Immature natural killer cell (primary cell): Measurements from ENCODE around the gene MME. TPM values are rescaled to one million over a fixed set of nuclear protein-coding genes. Genes with fewer than 3 reads are reported as not detected.
"Not testable (repeated sequence)": the region's sequence is repeated elsewhere in the genome, so short reads cannot be mapped to it uniquely, and the experiment has no call there.

ENCODE experiments used
- DNase-seq, 3 donors: peaks; one replicate each; pipeline ENCODE4 v3.0.0; 2022; ENCODE audit warnings: mixed read lengths in 1 of 3
- H3K27ac Mint-ChIP-seq, 6 donors: one replicate each; pipeline ENCODE4 v1.8.0; 2020; ENCODE audit warnings: mixed read lengths in 6 of 6, mild to moderate bottlenecking in 5 of 6, inconsistent platforms in 4 of 6, moderate library complexity in 3 of 6
- H3K27me3 Mint-ChIP-seq, 3 donors: one replicate each; pipeline ENCODE4 v1.8.0; 2020 to 2021; ENCODE audit warnings: low read depth in 3 of 3, mild to moderate bottlenecking in 3 of 3, mixed read lengths in 3 of 3, moderate library complexity in 3 of 3, inconsistent platforms in 1 of 3
- H3K36me3 Mint-ChIP-seq, 3 donors: one replicate each; pipeline ENCODE4 v1.8.0; 2020; ENCODE audit warnings: mixed read lengths in 3 of 3, inconsistent platforms in 2 of 3, mild to moderate bottlenecking in 2 of 3
- H3K4me1 Mint-ChIP-seq, 2 donors: one replicate each; pipeline ENCODE4 v1.8.0; 2020; ENCODE audit warnings: inconsistent platforms in 2 of 2, mild to moderate bottlenecking in 2 of 2, mixed read lengths in 2 of 2, moderate library complexity in 1 of 2
- H3K4me3 Mint-ChIP-seq, 5 donors: one replicate each; pipeline ENCODE4 v1.8.0; 2020; ENCODE audit warnings: mild to moderate bottlenecking in 5 of 5, mixed read lengths in 5 of 5, inconsistent platforms in 3 of 5, moderate library complexity in 3 of 5
- H3K9me3 Mint-ChIP-seq, 6 donors: one replicate each; pipeline ENCODE4 v1.8.0; 2020; ENCODE audit warnings: mild to moderate bottlenecking in 6 of 6, mixed read lengths in 6 of 6, inconsistent platforms in 4 of 6, moderate library complexity in 3 of 6
- polyA plus RNA-seq, 3 donors: library from polyadenylated mRNA; unstranded; fragments of 300-500 nt; fragmentation: Illumina TruSeq; gene quantifications; one replicate each; pipeline ENCODE4 v1.2.3, GENCODE V29; 2021

MME gene
- polyA plus RNA-seq, 3 donors from 2014 or later: not detected

- H3K27me3 Mint-ChIP-seq: peaks cover 0 to 3% (median 0%) of the 10 kb centered on the region in 3 donors
- no peaks in the 10 kb centered on the region for H3K36me3 Mint-ChIP-seq
- H3K4me3 Mint-ChIP-seq: no peak overlapping the region
- no peak overlapping the region for H3K27ac Mint-ChIP-seq
- peaks cover 0 to 4% (median 0%) of the 10 kb centered on the region in 6 donors for H3K9me3 Mint-ChIP-seq
- no peaks in the 10 kb centered on the region for H3K4me1 Mint-ChIP-seq
- DNase-seq: no peak
Observed at GRCh38 chr3:155194973-155195957, 115.1 kb downstream of the MME start.

DNA sequence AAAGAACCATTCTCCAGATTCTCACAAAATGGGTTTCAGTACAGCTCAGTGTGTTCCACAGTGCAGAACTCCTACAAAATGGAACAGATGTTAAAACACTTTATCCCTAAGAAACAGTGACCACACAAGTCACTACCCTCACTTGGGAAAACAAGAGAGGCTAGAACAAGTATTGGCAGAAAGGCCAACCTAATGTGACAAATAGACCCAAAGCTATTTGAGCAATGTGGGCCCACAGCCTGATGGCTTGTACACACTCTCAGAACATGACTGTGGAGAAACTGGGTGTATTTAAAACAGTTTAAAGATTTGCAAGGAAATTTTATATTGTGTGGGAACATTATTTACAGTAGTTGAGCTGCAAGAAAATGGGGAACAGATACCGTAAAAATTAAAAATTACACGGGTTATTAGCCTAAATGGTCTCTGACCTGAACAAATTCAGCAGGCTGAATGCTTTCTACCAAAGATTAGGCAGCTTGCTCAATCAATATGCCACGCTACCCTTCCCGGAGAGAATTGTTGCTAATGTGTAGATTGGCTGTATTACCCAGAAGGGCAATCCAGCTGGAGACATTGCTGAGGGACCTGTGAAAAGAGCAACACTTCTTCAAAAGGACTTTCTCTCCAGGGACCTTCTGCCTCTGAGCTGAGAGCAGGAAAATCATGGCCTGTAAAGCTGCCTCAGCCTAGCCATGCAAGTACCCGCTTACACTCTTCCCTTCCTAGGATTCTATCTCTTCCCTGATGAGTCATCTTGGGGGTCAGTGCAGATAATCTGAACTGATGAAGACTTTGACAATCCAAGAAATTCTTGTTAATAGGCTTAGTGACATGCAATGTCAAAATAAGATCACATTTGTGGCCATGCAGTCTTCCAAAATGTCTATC lies 116.3 kb downstream of the MME start:
- no peak overlapping the region for H3K4me3 Mint-ChIP-seq
- no peaks in the 10 kb centered on the region for H3K4me1 Mint-ChIP-seq
- peaks cover 0 to 4% (median 0%) of the 10 kb centered on the region in 6 donors for H3K9me3 Mint-ChIP-seq
- no peak for DNase-seq
- H3K36me3 Mint-ChIP-seq: no peaks in the 10 kb centered on the region
- H3K27ac Mint-ChIP-seq: no peak overlapping the region
- peaks cover 0 to 3% (median 0%) of the 10 kb centered on the region in 3 donors for H3K27me3 Mint-ChIP-seq

GRCh38 chr3:155197786-155198185 lies 117.7 kb downstream of the MME start:
- H3K4me1 Mint-ChIP-seq: no peaks in the 10 kb centered on the region
- peaks cover 0 to 9% (median 2%) of the 10 kb centered on the region in 3 donors for H3K27me3 Mint-ChIP-seq
- no peak for DNase-seq
- H3K36me3 Mint-ChIP-seq: no peaks in the 10 kb centered on the region
- peaks cover 0 to 6% (median 2%) of the 10 kb centered on the region in 6 donors for H3K9me3 Mint-ChIP-seq
- H3K4me3 Mint-ChIP-seq: no peak overlapping the region
- H3K27ac Mint-ChIP-seq: no peak overlapping the region

- DNase-seq: no peak
- H3K27ac Mint-ChIP-seq: no peak overlapping the region
- H3K4me1 Mint-ChIP-seq: no peaks in the 10 kb centered on the region
- H3K36me3 Mint-ChIP-seq: no peaks in the 10 kb centered on the region
- H3K27me3 Mint-ChIP-seq: peaks cover 0 to 6% (median 3%) of the 10 kb centered on the region in 3 donors
- peaks cover 0 to 6% (median 2%) of the 10 kb centered on the region in 6 donors for H3K9me3 Mint-ChIP-seq
- H3K4me3 Mint-ChIP-seq: no peak overlapping the region
Observed at GRCh38 chr3:155202626-155203025, 122.5 kb downstream of the MME start.

DNA sequence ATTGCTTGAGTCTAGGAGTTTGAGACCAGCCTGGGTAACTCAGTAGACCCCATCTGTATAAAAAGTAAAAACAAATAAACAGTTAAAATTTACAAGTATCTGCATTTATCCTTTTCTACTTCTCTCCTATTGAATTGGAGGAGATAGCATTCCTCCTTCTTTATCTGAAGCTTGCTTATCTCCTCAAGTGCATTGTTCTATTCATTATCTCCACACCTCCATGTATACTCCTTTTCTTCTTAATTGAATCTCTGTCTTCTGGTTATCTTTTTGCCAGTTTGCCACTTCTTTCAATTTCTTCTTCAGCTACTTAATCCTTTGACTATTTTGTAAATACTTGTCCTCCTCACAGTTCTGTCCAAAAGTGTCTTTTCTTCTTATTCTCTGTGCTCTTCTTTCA lies 124.7 kb downstream of the MME start:
- no peaks in the 10 kb centered on the region for H3K36me3 Mint-ChIP-seq
- H3K27ac Mint-ChIP-seq: no peak overlapping the region
- no peak overlapping the region for H3K4me3 Mint-ChIP-seq
- DNase-seq: no peak
- H3K27me3 Mint-ChIP-seq: peaks cover 3 to 6% (median 3%) of the 10 kb centered on the region in 3 donors
- no peaks in the 10 kb centered on the region for H3K4me1 Mint-ChIP-seq
- peaks cover 0 to 5% (median 2%) of the 10 kb centered on the region in 6 donors for H3K9me3 Mint-ChIP-seq

DNA sequence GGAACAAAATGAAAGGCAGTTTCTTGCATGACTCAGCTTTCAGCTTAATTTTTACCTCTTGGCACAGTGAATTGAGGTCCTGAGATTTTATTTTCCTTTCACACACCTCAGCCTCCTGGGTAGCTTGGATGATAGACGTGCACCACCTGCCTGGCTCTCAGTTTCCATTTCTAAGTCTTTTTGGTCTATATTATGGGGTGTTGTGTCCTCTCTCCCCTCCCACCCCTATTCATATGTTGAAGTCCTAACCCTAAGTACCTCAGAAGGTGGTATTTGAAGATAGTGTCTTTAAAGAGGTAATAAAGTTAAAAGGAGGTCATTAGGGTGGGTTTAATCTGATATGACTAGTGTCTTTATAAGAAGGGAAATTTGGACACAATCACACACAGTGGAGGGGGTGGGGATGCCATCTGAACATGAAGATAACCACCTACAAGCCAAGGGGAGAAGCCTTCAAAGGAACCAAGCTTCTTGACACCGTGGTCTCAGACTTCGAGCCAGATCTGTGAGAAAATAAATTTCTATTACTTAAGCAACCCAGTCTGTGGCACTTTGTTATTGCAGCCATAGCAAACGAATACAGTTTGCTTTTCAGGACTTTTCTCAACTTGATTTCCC lies 128.2 kb downstream of the MME start:
- no peak overlapping the region for H3K4me3 Mint-ChIP-seq
- H3K27ac Mint-ChIP-seq: no peak overlapping the region
- no peaks in the 10 kb centered on the region for H3K36me3 Mint-ChIP-seq
- H3K9me3 Mint-ChIP-seq: peaks cover 0 to 3% (median 0%) of the 10 kb centered on the region in 6 donors
- DNase-seq: no peak
- no peaks in the 10 kb centered on the region for H3K4me1 Mint-ChIP-seq
- H3K27me3 Mint-ChIP-seq: peaks cover 0 to 3% (median 0%) of the 10 kb centered on the region in 3 donors

DNA sequence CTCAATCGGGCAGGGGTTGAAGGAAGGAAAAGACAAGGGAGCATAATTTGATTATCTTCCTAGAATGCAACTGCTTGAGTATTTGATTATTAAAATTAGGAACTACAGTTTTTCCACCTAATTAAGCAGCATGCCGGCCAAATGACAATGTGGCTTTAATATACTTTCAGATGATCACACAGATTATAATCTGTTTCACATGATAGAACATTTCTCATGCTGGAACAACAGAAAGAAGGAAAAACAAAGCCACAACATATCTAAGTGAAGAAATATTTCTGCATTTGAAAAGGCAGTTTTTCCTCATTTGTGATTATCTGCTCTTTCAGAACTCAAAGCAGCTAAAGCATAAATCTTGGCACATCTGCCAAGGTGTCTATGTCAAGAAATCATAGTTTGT lies 130.6 kb downstream of the MME start:
- H3K4me1 Mint-ChIP-seq: no peaks in the 10 kb centered on the region
- H3K27me3 Mint-ChIP-seq: peaks cover 0 to 5% (median 0%) of the 10 kb centered on the region in 3 donors
- H3K27ac Mint-ChIP-seq: no peak overlapping the region
- no peak for DNase-seq
- peaks cover 0 to 3% (median 0%) of the 10 kb centered on the region in 6 donors for H3K9me3 Mint-ChIP-seq
- no peak overlapping the region for H3K4me3 Mint-ChIP-seq
- H3K36me3 Mint-ChIP-seq: no peaks in the 10 kb centered on the region

GRCh38 chr3:155211266-155211665 lies 131.1 kb downstream of the MME start:
- Mint-ChIP-seq H3K36me3 (no peaks in the 10 kb centered on the region), H3K9me3 (peaks cover 0 to 3% (median 0%) of the 10 kb centered on the region in 6 donors), H3K27ac (no peak overlapping the region), H3K4me3 (no peak overlapping the region), H3K4me1 (no peaks in the 10 kb centered on the region), H3K27me3 (peaks cover 0 to 5% (median 0%) of the 10 kb centered on the region in 3 donors)
- no peak for DNase-seq

DNA sequence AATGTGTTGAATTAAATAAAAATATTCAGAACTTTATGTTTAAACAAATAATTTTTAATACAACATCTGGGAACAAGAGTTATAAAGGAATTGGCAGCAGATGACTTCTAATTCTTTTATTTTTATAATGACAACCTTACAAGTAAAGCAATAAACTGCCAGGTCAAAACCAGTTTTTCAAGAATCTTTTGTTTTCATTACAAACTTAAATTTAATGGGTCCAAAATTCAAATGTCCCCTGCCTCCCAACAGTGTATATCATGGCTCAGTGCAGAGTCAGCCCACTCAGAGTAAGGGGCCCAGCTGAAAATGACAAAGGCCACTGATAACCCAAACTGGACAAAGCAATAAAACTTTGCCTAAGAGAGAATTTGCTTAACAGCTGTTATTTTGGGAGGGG lies 131.8 kb downstream of the MME start:
- H3K4me1 Mint-ChIP-seq: no peaks in the 10 kb centered on the region
- no peak overlapping the region for H3K4me3 Mint-ChIP-seq
- peaks cover 0 to 5% (median 0%) of the 10 kb centered on the region in 3 donors for H3K27me3 Mint-ChIP-seq
- peaks cover 0 to 3% (median 0%) of the 10 kb centered on the region in 6 donors for H3K9me3 Mint-ChIP-seq
- H3K27ac Mint-ChIP-seq: no peak overlapping the region
- DNase-seq: no peak
- no peaks in the 10 kb centered on the region for H3K36me3 Mint-ChIP-seq

DNA sequence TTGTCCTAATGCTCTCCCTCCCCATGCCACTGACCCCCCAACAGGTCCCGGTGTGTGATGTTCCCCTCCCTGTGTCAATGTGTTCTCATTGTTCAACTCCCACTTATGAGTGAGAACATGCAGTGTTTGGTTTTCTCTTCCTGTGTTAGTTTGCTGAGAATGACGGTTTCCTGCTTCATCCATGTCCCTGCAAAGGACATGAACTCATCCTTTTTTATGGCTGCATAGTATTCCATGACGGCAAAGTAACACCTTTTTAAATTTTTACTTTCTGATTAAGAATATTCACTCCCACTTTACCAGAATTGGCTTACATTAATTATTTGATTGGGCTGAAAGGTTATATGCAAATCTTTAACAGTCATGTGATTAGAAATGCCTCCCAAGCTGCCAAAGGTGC lies 135.9 kb downstream of the MME start:
- not testable (repeated sequence) for H3K4me3 Mint-ChIP-seq, H3K36me3 Mint-ChIP-seq, H3K27me3 Mint-ChIP-seq

GRCh38 chr3:155217591-155217990 lies 137.5 kb downstream of the MME start:
- DNase-seq: no peak
- Mint-ChIP-seq H3K27me3 (peaks cover 0 to 2% (median 1%) of the 10 kb centered on the region in 3 donors), H3K36me3 (no peaks in the 10 kb centered on the region), H3K9me3 (peaks cover 0 to 6% (median 4%) of the 10 kb centered on the region in 6 donors), H3K4me1 (no peaks in the 10 kb centered on the region), H3K4me3 (no peak overlapping the region), H3K27ac (no peak overlapping the region)

More for the DNA sequence above, 135.9 kb downstream of the MME start:
- not testable (repeated sequence) for H3K4me1 Mint-ChIP-seq, H3K9me3 Mint-ChIP-seq, H3K27ac Mint-ChIP-seq, DNase-seq

- Mint-ChIP-seq H3K4me1 (no peaks in the 10 kb centered on the region), H3K36me3 (no peaks in the 10 kb centered on the region), H3K27ac (no peak overlapping the region), H3K4me3 (no peak overlapping the region), H3K9me3 (peaks cover 0 to 7% (median 4%) of the 10 kb centered on the region in 6 donors), H3K27me3 (peaks cover 0 to 2% (median 1%) of the 10 kb centered on the region in 3 donors)
- no peak for DNase-seq
Observed at GRCh38 chr3:155218462-155218861, 138.3 kb downstream of the MME start.

GRCh38 chr3:155219106-155219505 lies 139.0 kb downstream of the MME start:
- DNase-seq: no peak
- H3K36me3 Mint-ChIP-seq: no peaks in the 10 kb centered on the region
- no peak overlapping the region for H3K4me3 Mint-ChIP-seq
- peaks cover 0 to 2% (median 1%) of the 10 kb centered on the region in 3 donors for H3K27me3 Mint-ChIP-seq
- no peaks in the 10 kb centered on the region for H3K4me1 Mint-ChIP-seq
- peaks cover 0 to 8% (median 5%) of the 10 kb centered on the region in 6 donors for H3K9me3 Mint-ChIP-seq
- H3K27ac Mint-ChIP-seq: no peak overlapping the region
